ENCODE measurements around the gene GBX2. TPM values are rescaled to one million over a fixed set of nuclear protein-coding genes. Genes with fewer than 3 reads are reported as not detected.

Gene GBX2
- total and polyA plus RNA-seq, 7 donors: not detected

DNA sequence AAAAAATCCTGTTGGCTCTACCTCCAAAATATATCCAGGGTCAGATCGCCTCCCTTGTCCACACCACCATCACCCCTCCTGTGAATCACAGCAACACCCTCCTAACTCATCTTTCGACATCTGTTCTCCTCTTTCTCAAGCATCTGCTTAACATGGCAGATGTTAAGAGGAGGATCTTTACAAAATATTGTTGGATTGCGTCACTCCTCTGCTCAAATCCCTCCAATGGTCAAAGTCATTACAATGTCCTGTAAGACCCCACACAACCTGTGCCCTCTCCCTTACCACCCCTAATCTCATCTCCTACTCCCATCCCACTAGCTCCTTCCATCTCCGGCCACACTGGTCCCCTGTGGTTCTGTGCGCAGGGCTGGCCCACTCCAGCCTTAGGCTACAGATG, 36.8 kb upstream of the GBX2 start:
- Histone ChIP-seq H3K9me3 (peaks cover 10% of the 10 kb centered on the region), H3K27ac (no peak overlapping the region), H3K4me1 (no peaks in the 10 kb centered on the region), H3K27me3 (ENCODE audit: insufficient read depth in 3 of 3, low read length in 2 of 3) (peaks cover 0 to 3% (median 0%) of the 10 kb centered on the region in 3 donors), H3K36me3 (ENCODE audit: insufficient read depth in 1 of 2, low read depth in 1 of 2) (no peaks in the 10 kb centered on the region), H3K4me3 (no peak overlapping the region)
- TF ChIP-seq CTCF (IDR thresholded peaks at IDR 0.05): no peak
- DNase-seq (no peak), ATAC-seq (no peak)
- 81 to 99% (median 92%) methylated on average over 5 of the region's 5 CpGs for WGBS, 3 donors
- intact Hi-C loops (cut with DNase I): no loop called here

- Histone ChIP-seq H3K36me3 (ENCODE audit: insufficient read depth in 1 of 2, low read depth in 1 of 2) (no peaks in the 10 kb centered on the region), H3K9me3 (no peaks in the 10 kb centered on the region), H3K4me3 (no peak overlapping the region), H3K27me3 (ENCODE audit: insufficient read depth in 3 of 3, low read length in 2 of 3) (peaks cover 0 to 3% (median 0%) of the 10 kb centered on the region in 3 donors), H3K4me1 (no peaks in the 10 kb centered on the region), H3K27ac (no peak overlapping the region)
- DNase-seq (no peak), ATAC-seq (no peak)
- 73 to 78% (median 77%) methylated on average over 7 of the region's 7 CpGs for WGBS, 3 donors
- intact Hi-C loops (cut with DNase I): no loop called here
- TF ChIP-seq CTCF (IDR thresholded peaks at IDR 0.05): no peak
These were observed 32.2 kb upstream of the GBX2 start for GRCh38 chr2:236200378-236200777.

DNA sequence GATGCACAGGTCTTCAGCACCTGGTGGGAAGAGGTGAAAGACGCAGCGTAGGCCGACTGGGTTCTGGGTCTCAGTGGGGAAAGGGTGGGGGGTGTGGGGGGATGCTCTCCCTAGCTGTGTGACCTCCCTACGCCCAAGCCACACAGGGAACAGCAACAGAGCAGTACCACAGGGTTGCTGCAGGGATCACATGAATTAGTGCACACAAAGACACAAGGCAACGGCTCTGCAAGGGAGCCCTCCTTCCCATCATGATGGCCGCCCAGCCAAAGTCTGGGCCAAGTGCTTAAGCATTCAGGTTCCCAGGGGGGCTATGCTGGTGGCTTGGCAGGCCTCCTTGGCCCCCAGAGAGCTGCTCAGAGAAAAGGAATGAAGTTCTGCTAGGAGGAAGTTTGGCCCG, 28.2 kb upstream of the GBX2 start:
- 73 to 81% (median 76%) methylated on average over 7 of the region's 7 CpGs for WGBS, 3 donors
- Histone ChIP-seq H3K4me1 (no peaks in the 10 kb centered on the region), H3K27ac (no peak overlapping the region), H3K4me3 (no peak overlapping the region), H3K36me3 (ENCODE audit: insufficient read depth in 1 of 2, low read depth in 1 of 2) (no peaks in the 10 kb centered on the region), H3K27me3 (ENCODE audit: insufficient read depth in 3 of 3, low read length in 2 of 3) (no peaks in the 10 kb centered on the region), H3K9me3 (no peaks in the 10 kb centered on the region)
- no peak for TF ChIP-seq CTCF (IDR thresholded peaks at IDR 0.05)
- ATAC-seq (no peak), DNase-seq (no peak)
- intact Hi-C loops (cut with DNase I): no loop called here

DNA sequence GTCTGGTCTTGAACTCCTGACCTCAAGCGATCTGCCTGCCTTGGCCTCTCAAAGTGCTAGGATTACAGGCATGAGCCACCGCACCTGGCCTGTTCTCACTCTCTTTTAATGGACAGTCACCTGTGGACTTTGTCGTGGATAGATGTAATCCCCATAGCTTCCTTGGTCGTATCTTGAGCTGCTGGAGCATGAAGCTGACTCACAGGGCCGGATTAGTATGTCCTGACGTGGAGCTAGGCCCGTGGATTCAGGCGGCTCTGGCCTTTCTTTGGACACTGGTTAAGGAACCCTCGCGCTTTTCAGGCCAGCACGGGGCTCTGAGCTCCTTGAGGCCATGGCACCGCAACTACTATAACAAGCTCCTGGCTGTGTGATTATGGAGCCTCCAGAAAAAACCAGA, 27.5 kb upstream of the GBX2 start:
- no peak for TF ChIP-seq CTCF (IDR thresholded peaks at IDR 0.05)
- Histone ChIP-seq H3K27ac (no peak overlapping the region), H3K9me3 (no peaks in the 10 kb centered on the region), H3K4me3 (no peak overlapping the region), H3K4me1 (no peaks in the 10 kb centered on the region), H3K36me3 (ENCODE audit: insufficient read depth in 1 of 2, low read depth in 1 of 2) (no peaks in the 10 kb centered on the region), H3K27me3 (ENCODE audit: insufficient read depth in 3 of 3, low read length in 2 of 3) (no peaks in the 10 kb centered on the region)
- DNase-seq (no peak), ATAC-seq (no peak)
- intact Hi-C loops (cut with DNase I): no loop called here
- WGBS, 3 donors: 76 to 86% (median 80%) methylated on average over 12 of the region's 12 CpGs

- DNase-seq (no peak), ATAC-seq (no peak)
- H3K4me3 ChIP-seq: no peak overlapping the region
- 83 to 92% (median 86%) methylated on average over 12 of the region's 12 CpGs for WGBS, 3 donors
- no peaks in the 10 kb centered on the region for H3K4me1 ChIP-seq
- no peaks in the 10 kb centered on the region for H3K36me3 ChIP-seq (ENCODE audit: insufficient read depth in 1 of 2, low read depth in 1 of 2)
- H3K27ac ChIP-seq: no peak overlapping the region
- no peaks in the 10 kb centered on the region for H3K9me3 ChIP-seq
- H3K27me3 ChIP-seq (ENCODE audit: insufficient read depth in 3 of 3, low read length in 2 of 3): no peaks in the 10 kb centered on the region
- intact Hi-C loops (cut with DNase I): no loop called here
- no peak for TF ChIP-seq CTCF (IDR thresholded peaks at IDR 0.05)
These were observed 26.6 kb upstream of the GBX2 start for GRCh38 chr2:236194786-236195185.
